Endothelial cell (in vitro differentiated cells): ENCODE results near the gene PPP2R2C. TPM values are rescaled to one million over a fixed set of nuclear protein-coding genes. Genes with fewer than 3 reads are reported as not detected.
A peak's percentile ranks its signal among the peaks of the same experiment; 100 is the strongest.

Experiments used
- DNase-seq: peaks from one replicate; pipeline ENCODE4 v3.0.0; 2021; ENCODE audit warnings: low spot score
- H3K27ac Mint-ChIP-seq: one replicate; pipeline ENCODE4 v1.8.0; 2021; ENCODE audit warnings: mixed read lengths, inconsistent platforms; ENCODE audit not compliant: unreplicated experiment
- H3K27me3 Mint-ChIP-seq: one replicate; pipeline ENCODE4 v1.8.0; 2021; ENCODE audit warnings: mild to moderate bottlenecking, moderate library complexity, mixed read lengths, inconsistent platforms; ENCODE audit not compliant: unreplicated experiment
- H3K36me3 Mint-ChIP-seq: one replicate; pipeline ENCODE4 v1.8.0; 2021; ENCODE audit warnings: mild to moderate bottlenecking, low read depth, mixed read lengths, inconsistent platforms; ENCODE audit not compliant: unreplicated experiment
- H3K4me1 Mint-ChIP-seq: one replicate; pipeline ENCODE4 v1.8.0; 2021; ENCODE audit warnings: mild to moderate bottlenecking, mixed read lengths, inconsistent platforms; ENCODE audit not compliant: unreplicated experiment
- H3K4me3 Mint-ChIP-seq: one replicate; pipeline ENCODE4 v1.8.0; 2021; ENCODE audit warnings: mild to moderate bottlenecking, mixed read lengths, inconsistent platforms; ENCODE audit not compliant: unreplicated experiment
- H3K9me3 Mint-ChIP-seq: one replicate; pipeline ENCODE4 v1.8.0; 2021; ENCODE audit warnings: mixed read lengths, inconsistent platforms; ENCODE audit not compliant: unreplicated experiment
- total RNA-seq: library from RNA; stranded (reverse); fragmentation: NEBNext Ultra II Directional; extraction: Animal tissue kit (Norgen Biotek cat#: 25700); gene quantifications from one replicate; pipeline ENCODE4 v1.2.1, GENCODE V29; 2021; ENCODE audit not compliant: unreplicated experiment
- TF ChIP-seq, protein P1 (sequence below): fragments of 200-600 bp; sonication (generic); IDR thresholded peaks from one replicate; pipeline ENCODE4 v1.5.0; 2021; ENCODE audit warnings: antibody characterized with exemption; ENCODE audit not compliant: unreplicated experiment

The PPP2R2C gene
- total RNA-seq, 1 donor from 2014 or later = 1.7 TPM

- DNase-seq = no peak
- peaks cover 4% of the 10 kb centered on the region for H3K27me3 Mint-ChIP-seq
- peaks cover 6% of the 10 kb centered on the region for H3K4me1 Mint-ChIP-seq
- H3K9me3 Mint-ChIP-seq = no peaks in the 10 kb centered on the region
- peaks cover 26% of the 10 kb centered on the region for H3K36me3 Mint-ChIP-seq
- H3K4me3 Mint-ChIP-seq = no peak overlapping the region
- H3K27ac Mint-ChIP-seq = no peak overlapping the region
- TF ChIP-seq, protein P1, sequence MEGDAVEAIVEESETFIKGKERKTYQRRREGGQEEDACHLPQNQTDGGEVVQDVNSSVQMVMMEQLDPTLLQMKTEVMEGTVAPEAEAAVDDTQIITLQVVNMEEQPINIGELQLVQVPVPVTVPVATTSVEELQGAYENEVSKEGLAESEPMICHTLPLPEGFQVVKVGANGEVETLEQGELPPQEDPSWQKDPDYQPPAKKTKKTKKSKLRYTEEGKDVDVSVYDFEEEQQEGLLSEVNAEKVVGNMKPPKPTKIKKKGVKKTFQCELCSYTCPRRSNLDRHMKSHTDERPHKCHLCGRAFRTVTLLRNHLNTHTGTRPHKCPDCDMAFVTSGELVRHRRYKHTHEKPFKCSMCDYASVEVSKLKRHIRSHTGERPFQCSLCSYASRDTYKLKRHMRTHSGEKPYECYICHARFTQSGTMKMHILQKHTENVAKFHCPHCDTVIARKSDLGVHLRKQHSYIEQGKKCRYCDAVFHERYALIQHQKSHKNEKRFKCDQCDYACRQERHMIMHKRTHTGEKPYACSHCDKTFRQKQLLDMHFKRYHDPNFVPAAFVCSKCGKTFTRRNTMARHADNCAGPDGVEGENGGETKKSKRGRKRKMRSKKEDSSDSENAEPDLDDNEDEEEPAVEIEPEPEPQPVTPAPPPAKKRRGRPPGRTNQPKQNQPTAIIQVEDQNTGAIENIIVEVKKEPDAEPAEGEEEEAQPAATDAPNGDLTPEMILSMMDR = no peak
Measured at GRCh38 chr4:6281436-6282313, 190.7 kb downstream of the PPP2R2C start.

DNA sequence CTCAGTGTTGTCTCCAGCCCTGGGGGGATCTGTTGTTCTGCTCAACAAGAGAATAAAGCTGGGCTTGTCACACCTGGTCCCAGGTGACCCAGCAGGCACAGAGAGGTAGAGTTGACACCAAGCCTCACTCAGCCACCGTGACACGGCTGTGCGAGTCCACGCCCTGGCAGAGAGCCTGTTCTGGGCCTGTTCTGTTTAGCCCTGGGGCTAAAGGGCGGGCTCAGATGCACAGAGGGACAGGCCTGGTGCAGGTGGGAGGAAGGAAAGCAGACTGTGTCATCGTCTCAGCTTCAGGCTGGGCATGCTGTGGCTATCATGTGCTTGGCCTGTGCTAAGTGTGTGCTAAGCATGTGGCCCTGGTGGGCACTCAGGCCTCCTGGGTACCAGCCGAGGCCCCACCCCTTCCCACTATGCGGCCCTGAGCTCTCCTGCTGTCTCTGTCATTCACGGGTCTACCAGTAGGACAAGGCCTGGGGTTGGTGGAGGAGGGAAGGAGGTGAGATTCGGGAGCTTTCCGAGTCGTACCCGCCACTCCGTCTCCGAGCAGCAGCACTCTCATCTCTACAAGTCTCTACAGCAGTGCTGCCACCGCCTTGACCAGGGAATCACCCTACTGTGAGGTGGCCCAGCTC, 191.9 kb downstream of the PPP2R2C start:
- TF ChIP-seq, protein P1 = no peak
- Mint-ChIP-seq H3K27me3 (peaks cover 4% of the 10 kb centered on the region), H3K27ac (no peak overlapping the region), H3K4me1 (peaks cover 6% of the 10 kb centered on the region), H3K9me3 (no peaks in the 10 kb centered on the region), H3K4me3 (no peak overlapping the region), H3K36me3 (peaks cover 22% of the 10 kb centered on the region)
- no peak for DNase-seq

- Mint-ChIP-seq H3K4me1 (peaks cover 8% of the 10 kb centered on the region), H3K4me3 (no peak overlapping the region), H3K27me3 (peaks cover 4% of the 10 kb centered on the region), H3K27ac (no peak overlapping the region), H3K36me3 (peaks cover 22% of the 10 kb centered on the region), H3K9me3 (no peaks in the 10 kb centered on the region)
- TF ChIP-seq, protein P1 = no peak
- DNase-seq = no peak
Measured at GRCh38 chr4:6279582-6280289, 192.7 kb downstream of the PPP2R2C start.

DNA sequence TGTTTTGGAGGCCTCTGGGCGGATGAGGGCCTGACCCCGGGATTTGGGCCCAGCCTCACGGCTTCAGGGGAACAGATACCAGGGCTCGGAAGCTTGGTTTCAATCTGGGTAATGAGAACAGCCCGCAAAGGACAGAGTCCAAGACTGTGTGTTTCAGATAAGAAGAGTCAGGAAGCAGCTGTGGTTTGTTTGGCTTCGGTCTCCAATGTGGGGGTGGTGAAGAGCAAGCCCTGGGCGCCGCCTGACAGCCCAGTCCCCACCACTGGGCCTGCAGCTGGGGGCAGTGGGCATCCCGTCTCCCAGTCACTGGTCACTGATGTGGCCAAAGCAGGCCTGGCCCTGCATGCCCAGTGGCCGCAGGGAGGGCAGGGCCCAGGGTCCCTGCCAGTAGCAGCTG, 193.6 kb downstream of the PPP2R2C start:
- H3K36me3 Mint-ChIP-seq = peaks cover 18% of the 10 kb centered on the region
- H3K4me1 Mint-ChIP-seq = peaks cover 14% of the 10 kb centered on the region
- peak; percentile 32 for DNase-seq
- H3K27me3 Mint-ChIP-seq = peaks cover 4% of the 10 kb centered on the region
- no peak overlapping the region for H3K27ac Mint-ChIP-seq
- TF ChIP-seq, protein P1 = no peak
- H3K9me3 Mint-ChIP-seq = no peaks in the 10 kb centered on the region
- H3K4me3 Mint-ChIP-seq = no peak overlapping the region
